GM04503 (cell line): ENCODE measurements around the gene PRM3.

ENCODE experiments used
- DNase-seq: peaks from one replicate; pipeline ENCODE4 v3.0.0-alpha.2; 2012; ENCODE audit warnings: low read depth

The PRM3 gene

DNA sequence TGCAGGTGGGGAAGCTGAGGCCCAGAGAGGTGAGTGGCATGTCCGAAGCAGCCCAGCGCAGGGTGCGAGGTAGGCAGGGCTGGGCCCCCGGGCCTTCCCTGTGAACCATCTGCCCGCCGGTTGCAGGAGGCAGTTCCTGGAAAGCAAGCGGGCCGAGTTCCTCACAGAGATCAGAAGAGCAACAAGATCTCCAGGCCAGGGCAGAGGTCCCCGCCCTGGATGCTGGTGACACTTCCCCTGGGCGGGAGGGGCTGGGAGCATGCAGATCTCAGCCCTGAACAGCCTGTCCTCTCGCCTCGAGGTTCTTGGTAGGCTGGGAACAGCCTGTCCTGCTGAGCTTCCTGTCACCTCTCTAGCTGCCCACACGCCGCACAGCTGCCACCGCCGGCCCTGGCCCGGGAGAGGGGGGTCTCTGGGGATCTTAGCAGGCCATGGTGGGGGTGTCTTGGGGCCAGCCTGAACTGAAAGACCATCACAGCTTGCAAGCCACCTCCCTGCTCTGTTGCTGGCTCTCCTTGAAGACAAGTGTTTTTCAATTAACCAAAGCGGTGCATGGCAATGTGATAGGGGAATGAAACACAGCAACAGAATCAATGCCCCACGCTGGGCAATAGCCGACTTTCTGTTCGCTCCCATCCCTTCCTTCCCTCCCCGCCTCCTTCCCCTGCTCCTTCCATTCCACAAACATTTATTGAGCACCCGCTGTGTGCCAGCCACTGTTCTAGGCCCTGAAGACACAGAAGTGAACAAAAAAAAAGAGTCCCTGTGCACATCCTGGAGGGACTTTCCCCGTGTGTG is 49.1 kb downstream of the PRM3 start:
- no peak for DNase-seq
